ENCODE data around the gene LRRK1.
A peak's percentile ranks its signal among the peaks of the same experiment; 100 is the strongest.

The LRRK1 gene

DNA sequence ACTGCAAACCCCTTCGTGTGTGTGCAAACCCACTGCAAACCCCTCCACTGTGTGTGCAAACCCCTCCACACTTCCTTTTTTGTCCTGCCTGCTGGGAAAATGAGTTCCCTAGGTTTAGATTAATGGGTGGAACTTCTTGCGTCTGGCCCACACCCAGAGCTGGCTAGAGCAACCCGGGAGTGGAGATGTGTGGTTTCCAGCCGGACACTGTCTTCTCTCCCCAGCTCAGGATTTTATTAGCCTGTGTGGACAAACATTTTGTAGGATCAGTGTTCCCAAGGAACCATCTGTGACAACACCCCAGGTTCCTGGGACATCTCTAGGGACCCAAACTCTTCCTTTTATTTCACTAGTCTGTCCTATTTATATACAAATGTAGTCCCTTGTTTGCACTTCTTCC lies 9.6 kb upstream of the LRRK1 start:
- no peak for DNase-seq (ENCODE audit: low spot score)
- TF ChIP-seq, protein P1, sequence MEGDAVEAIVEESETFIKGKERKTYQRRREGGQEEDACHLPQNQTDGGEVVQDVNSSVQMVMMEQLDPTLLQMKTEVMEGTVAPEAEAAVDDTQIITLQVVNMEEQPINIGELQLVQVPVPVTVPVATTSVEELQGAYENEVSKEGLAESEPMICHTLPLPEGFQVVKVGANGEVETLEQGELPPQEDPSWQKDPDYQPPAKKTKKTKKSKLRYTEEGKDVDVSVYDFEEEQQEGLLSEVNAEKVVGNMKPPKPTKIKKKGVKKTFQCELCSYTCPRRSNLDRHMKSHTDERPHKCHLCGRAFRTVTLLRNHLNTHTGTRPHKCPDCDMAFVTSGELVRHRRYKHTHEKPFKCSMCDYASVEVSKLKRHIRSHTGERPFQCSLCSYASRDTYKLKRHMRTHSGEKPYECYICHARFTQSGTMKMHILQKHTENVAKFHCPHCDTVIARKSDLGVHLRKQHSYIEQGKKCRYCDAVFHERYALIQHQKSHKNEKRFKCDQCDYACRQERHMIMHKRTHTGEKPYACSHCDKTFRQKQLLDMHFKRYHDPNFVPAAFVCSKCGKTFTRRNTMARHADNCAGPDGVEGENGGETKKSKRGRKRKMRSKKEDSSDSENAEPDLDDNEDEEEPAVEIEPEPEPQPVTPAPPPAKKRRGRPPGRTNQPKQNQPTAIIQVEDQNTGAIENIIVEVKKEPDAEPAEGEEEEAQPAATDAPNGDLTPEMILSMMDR (IDR thresholded peaks at IDR 0.05; ENCODE audit: borderline replicate concordance, control extremely low read depth, extremely low read depth, insufficient read depth, missing control alignments), result no peak
- in situ Hi-C loops (cut with MboI; ENCODE audit: low sequenced_read_pairs, unreplicated experiment), result loop anchor here (10.0 kb wide), 1 partner anchor 345 kb away; the partner anchor contains the start of gene CHSY1

DNA sequence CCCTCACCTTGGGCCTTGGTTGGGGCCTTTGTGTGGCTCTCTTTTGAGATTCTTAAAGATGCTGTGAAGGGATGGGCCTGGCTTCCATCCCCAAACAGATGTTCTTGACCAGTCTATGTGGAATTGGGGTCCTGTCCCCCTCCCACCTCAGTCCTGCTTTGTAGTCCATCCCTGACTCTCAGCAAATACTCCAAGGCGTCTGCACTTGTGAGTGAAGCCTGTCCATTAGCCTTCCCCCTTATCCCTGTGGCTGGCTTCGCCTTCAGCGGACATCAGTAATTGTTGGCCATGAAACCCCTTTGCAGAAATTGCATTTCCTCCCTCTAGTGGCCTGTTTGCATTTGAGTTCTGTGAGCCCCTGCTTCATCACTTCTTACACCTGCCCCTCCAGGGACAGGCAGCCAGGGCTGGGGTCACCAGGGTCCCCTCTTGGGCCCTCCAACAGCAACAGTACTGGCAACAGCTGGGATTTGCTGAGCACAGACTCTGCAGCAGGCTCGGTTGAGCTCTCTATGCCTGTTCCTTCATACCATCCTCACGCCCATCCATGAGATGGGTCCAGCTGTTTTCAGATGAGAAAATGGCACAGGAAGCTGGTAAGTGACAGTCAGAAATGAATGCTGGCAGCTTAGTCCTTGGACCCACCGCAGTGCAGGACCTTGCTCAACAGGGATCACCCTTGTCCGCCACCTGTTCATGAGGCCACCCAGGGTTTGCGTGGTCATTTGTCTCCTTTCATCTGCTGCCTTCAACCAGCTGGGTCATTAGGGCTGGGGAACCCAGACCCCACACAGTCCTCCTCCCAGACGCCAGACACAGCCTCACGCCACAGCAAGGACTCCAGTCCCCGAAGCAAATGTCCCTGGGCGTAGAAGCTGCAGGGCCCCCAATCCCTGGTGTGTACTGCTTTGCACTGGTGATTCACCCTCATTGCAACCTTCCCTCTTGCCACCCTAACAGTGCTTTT lies 8.9 kb upstream of the LRRK1 start:
- no peak for DNase-seq (ENCODE audit: low spot score)
- TF ChIP-seq, protein P1 (IDR thresholded peaks at IDR 0.05; ENCODE audit: borderline replicate concordance, control extremely low read depth, extremely low read depth, insufficient read depth, missing control alignments), result peak; percentile 13
- in situ Hi-C loops (cut with MboI; ENCODE audit: low sequenced_read_pairs, unreplicated experiment), result loop anchor here (10.0 kb wide), 1 partner anchor 345 kb away; the partner anchor contains the start of gene CHSY1

DNA sequence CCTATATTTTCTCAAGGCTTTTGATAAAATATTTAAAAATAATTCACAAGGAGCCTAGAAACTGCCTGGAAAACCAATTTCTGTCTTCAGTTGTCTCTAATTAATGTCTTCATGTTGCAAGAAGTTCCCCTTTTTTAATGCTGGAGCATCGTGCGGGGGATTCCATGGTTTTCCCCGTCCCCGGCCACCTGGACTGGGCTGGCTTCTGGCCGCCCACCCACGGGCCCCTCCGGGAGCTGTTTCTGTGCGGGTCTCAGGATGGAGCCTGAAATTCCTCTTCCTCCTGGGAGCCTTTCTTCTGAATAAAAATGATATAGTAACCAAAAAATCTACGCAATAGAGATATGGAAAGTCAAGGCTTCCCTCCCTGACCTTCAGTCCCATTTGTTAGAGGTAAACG lies 8.1 kb upstream of the LRRK1 start:
- no peak for DNase-seq (ENCODE audit: low spot score)
- in situ Hi-C loops (cut with MboI; ENCODE audit: low sequenced_read_pairs, unreplicated experiment), result no loop called here
- TF ChIP-seq, protein P1 (IDR thresholded peaks at IDR 0.05; ENCODE audit: borderline replicate concordance, control extremely low read depth, extremely low read depth, insufficient read depth, missing control alignments), result no peak

DNA sequence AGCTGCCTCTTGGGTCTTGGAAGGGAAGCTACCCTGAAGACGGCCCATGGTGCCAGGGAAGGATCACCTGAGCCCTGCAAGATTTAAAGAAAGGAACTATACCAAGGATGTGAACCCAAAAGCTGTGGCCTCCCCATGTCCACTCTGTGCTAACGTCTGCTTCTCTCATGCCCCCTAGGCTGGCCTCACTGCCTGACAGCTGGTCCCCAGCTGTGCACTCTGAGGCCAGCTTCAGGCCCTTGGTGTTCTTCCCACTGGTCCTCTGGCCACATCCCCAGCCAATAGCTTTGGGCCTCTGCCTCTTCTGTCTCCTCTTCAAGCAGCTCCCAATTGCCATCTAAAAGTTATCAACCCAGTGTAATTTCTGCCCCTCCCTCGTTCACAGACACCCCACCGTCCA lies 5.2 kb upstream of the LRRK1 start:
- no peak for DNase-seq (ENCODE audit: low spot score)
- in situ Hi-C loops (cut with MboI; ENCODE audit: low sequenced_read_pairs, unreplicated experiment), result no loop called here
- TF ChIP-seq, protein P1 (IDR thresholded peaks at IDR 0.05; ENCODE audit: borderline replicate concordance, control extremely low read depth, extremely low read depth, insufficient read depth, missing control alignments), result no peak

DNA sequence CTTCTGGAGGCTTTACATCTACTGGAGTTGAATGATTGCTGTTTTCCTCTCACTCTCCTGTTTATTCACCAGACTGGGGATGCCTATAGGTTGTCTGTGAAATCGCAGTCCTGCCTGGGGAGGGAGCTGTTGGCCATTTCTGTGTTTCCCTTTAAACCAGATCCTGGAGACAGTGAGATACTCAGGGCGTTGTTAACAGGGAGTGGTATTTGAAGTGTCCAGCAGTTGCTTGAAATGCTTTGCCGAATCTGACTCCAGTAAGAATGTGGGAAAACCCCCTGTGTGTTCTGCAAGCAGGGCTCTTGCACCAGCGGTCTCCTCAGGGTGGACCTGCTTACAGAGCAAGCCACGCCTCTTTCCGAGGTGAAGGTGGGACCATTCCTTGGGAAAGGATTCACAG lies 4.3 kb upstream of the LRRK1 start:
- TF ChIP-seq, protein P1 (IDR thresholded peaks at IDR 0.05; ENCODE audit: borderline replicate concordance, control extremely low read depth, extremely low read depth, insufficient read depth, missing control alignments), result no peak
- DNase-seq (ENCODE audit: low spot score), result no peak
- in situ Hi-C loops (cut with MboI; ENCODE audit: low sequenced_read_pairs, unreplicated experiment), result no loop called here

DNA sequence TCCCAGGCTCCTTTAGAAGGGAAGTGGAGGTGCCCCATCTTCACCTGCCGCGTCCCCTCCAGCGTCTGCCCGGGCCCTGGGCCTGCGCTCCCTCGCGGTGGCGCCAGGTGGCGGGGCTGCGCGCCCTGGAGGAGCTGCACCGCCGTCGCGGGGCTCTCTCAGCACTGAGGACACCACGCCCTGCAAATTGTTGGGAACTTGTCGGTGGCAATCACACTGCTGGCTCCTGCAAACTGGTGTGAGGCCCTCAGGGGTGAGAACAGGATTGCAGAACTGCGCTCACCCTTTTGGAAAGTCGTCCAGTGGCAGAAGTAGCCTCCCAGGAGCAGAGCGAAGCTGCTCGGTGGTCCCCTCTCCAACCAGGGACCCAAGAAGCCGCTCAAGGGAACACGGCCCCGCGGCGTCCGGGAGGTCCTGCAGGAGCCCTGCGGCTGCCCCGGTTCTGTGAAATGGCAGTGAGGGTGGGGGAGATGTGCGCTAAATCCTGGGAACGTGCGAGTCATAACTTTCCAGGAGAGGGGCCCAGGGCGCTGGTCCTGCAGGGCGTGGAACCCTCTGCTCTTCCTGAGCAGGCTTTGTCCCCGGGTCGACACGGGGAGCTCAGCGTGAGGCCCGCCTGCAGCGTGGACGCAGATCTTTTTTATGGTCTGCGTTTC lies 995 bp upstream of the LRRK1 start:
- in situ Hi-C loops (cut with MboI; ENCODE audit: low sequenced_read_pairs, unreplicated experiment), result no loop called here
- DNase-seq (ENCODE audit: low spot score), result peak; percentile 93
- TF ChIP-seq, protein P1 (IDR thresholded peaks at IDR 0.05; ENCODE audit: borderline replicate concordance, control extremely low read depth, extremely low read depth, insufficient read depth, missing control alignments), result peak; percentile 99

All from GM13976 (cell line).